HG02885 (cell line): ENCODE data around the gene INVS.
"Not testable (repeated sequence)": the region's sequence is repeated elsewhere in the genome, so short reads cannot be mapped to it uniquely, and the experiment has no call there.

Source experiments
- ATAC-seq: cut with Tn5 transposase; IDR thresholded peaks from one replicate; pipeline ENCODE4 v1.9.1; 2021; ENCODE audit warnings: mild to moderate bottlenecking; ENCODE audit not compliant: unreplicated experiment, poor library complexity

INVS gene

GRCh38 chr9:100298378-100298777 lies 199.3 kb downstream of the INVS start:
- no peak for ATAC-seq

- no peak for ATAC-seq
Measured at GRCh38 chr9:100303747-100304146, 204.7 kb downstream of the INVS start.

GRCh38 chr9:100306283-100306682 lies 207.2 kb downstream of the INVS start:
- no peak for ATAC-seq

- no peak for ATAC-seq
Measured at GRCh38 chr9:100307080-100307479, 208.0 kb downstream of the INVS start.

- ATAC-seq, result no peak
Measured at GRCh38 chr9:100308965-100309564, 210.0 kb downstream of the INVS start.

- ATAC-seq, result no peak
Measured at GRCh38 chr9:100309992-100310391, 210.9 kb downstream of the INVS start.

- no peak for ATAC-seq
Measured at GRCh38 chr9:100315561-100315960, 216.5 kb downstream of the INVS start.

GRCh38 chr9:100317706-100318105 lies 218.7 kb downstream of the INVS start:
- no peak for ATAC-seq

GRCh38 chr9:100322954-100323536 lies 224.0 kb downstream of the INVS start:
- ATAC-seq, result no peak

- no peak for ATAC-seq
Measured at GRCh38 chr9:100324594-100325200, 225.7 kb downstream of the INVS start.

GRCh38 chr9:100338736-100339135 lies 239.7 kb downstream of the INVS start:
- ATAC-seq, result not testable (repeated sequence)

GRCh38 chr9:100340224-100340623 lies 241.2 kb downstream of the INVS start:
- no peak for ATAC-seq

- ATAC-seq, result no peak
Measured at GRCh38 chr9:100341889-100342288, 242.8 kb downstream of the INVS start.

GRCh38 chr9:100346836-100347235 lies 247.8 kb downstream of the INVS start:
- no peak for ATAC-seq

GRCh38 chr9:100350188-100350587 lies 251.1 kb downstream of the INVS start:
- no peak for ATAC-seq
